ENCODE results near the gene BAG2. TPM values are rescaled to one million over a fixed set of nuclear protein-coding genes. Genes with fewer than 3 reads are reported as not detected.

Gene BAG2
- total and polyA plus RNA-seq, 9 donors: 9.4 to 18.2 (median 13.4) TPM

DNA sequence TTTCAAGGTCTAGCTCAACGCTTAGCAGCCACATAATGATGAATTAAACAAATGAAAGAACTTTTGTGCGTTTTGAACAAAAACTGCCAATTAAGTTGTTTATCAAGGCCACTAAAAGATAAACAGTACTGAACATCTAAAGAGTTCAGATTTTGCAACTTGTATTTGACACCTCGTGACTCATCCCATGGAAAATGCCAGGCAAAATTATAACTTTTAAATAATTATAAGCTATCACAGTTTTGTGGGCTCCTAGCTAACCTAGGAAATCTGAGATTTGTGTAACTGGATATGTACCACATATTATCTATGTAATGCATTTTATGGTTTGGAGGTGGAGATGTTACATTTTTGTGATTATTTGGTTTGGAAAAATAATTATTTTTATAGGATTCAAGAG lies 9.6 kb upstream of the BAG2 start:
- H3K27ac ChIP-seq: no peak overlapping the region
- no peak overlapping the region for H3K4me3 ChIP-seq
- H3K4me1 ChIP-seq (ENCODE audit: insufficient read depth): no peaks in the 10 kb centered on the region
- TF ChIP-seq EP300 (IDR thresholded peaks at IDR 0.05) (no peak), CTCF (IDR thresholded peaks at IDR 0.05) (no peak)
- intact Hi-C loops (cut with DNase I): no loop called here
- DNase-seq: no peak
- no peaks in the 10 kb centered on the region for H3K36me3 ChIP-seq
- no peaks in the 10 kb centered on the region for H3K27me3 ChIP-seq
- 17 to 46% (median 19%) methylated on average over 3 of the region's 3 CpGs for WGBS, 3 donors
- no peaks in the 10 kb centered on the region for H3K9me3 ChIP-seq

DNA sequence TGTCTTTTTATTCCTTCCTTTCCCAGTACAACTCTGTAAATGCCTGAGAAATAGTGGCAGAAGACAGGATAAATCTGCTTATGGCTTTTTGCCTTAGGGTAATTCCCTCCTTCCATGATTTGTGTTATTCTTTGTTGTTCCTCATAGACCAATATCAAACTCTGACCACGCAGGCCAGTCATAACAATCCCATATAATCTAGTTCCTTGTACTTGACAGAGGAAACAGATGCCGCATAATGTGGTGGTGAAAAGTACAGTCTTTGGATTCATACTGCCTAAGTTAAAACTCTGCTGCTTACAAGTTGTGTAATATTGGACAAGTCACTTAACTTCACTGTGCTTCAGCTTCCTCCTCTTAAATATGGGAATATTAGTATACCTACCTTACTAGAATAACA lies 8.2 kb upstream of the BAG2 start:
- H3K27me3 ChIP-seq: no peaks in the 10 kb centered on the region
- intact Hi-C loops (cut with DNase I): no loop called here
- TF ChIP-seq EP300 (IDR thresholded peaks at IDR 0.05): no peak
- TF ChIP-seq CTCF (IDR thresholded peaks at IDR 0.05): no peak
- TF ChIP-seq POLR2A (IDR thresholded peaks at IDR 0.05): no peak
- no peak for DNase-seq
- H3K4me1 ChIP-seq (ENCODE audit: insufficient read depth): no peaks in the 10 kb centered on the region
- H3K9me3 ChIP-seq: no peaks in the 10 kb centered on the region
- H3K4me3 ChIP-seq: no peak overlapping the region
- H3K36me3 ChIP-seq: no peaks in the 10 kb centered on the region
- H3K27ac ChIP-seq: no peak overlapping the region
- WGBS, 3 donors: 18 to 42% (median 22%) methylated on average over 2 of the region's 2 CpGs

GRCh38 chr6:57165080-57165479 lies 7.0 kb upstream of the BAG2 start:
- no peak for TF ChIP-seq POLR2A (IDR thresholded peaks at IDR 0.05)
- no peak for TF ChIP-seq EP300 (IDR thresholded peaks at IDR 0.05)
- TF ChIP-seq CTCF (IDR thresholded peaks at IDR 0.05): no peak
- no peaks in the 10 kb centered on the region for H3K27me3 ChIP-seq
- no peak overlapping the region for H3K4me3 ChIP-seq
- H3K4me1 ChIP-seq (ENCODE audit: insufficient read depth): no peaks in the 10 kb centered on the region
- DNase-seq: no peak
- no peaks in the 10 kb centered on the region for H3K9me3 ChIP-seq
- no peaks in the 10 kb centered on the region for H3K36me3 ChIP-seq
- intact Hi-C loops (cut with DNase I): no loop called here
- no peak overlapping the region for H3K27ac ChIP-seq
- WGBS, 3 donors: 85 to 97% (median 95%) methylated on average over 1 of the region's 1 CpG

- peak in 2 of 5 donors; percentile 28 to 31 for DNase-seq
- Histone ChIP-seq H3K4me3 (peak overlapping the region; percentile 75), H3K36me3 (no peaks in the 10 kb centered on the region), H3K27me3 (no peaks in the 10 kb centered on the region), H3K9me3 (no peaks in the 10 kb centered on the region), H3K4me1 (ENCODE audit: insufficient read depth) (peaks cover 8% of the 10 kb centered on the region), H3K27ac (peak overlapping the region; percentile 83 to 96)
- intact Hi-C loops (cut with DNase I): no loop called here
- WGBS, 3 donors: 1 to 4% (median 2%) methylated on average over 19 of the region's 19 CpGs
- TF ChIP-seq CTCF (IDR thresholded peaks at IDR 0.05): no peak
These were observed 1.1 kb downstream of the BAG2 start for GRCh38 chr6:57173056-57173885.
